Muscle of leg (tissue), 11 donors: ENCODE results near the gene RAB11FIP3. TPM values are rescaled to one million over a fixed set of nuclear protein-coding genes. Genes with fewer than 3 reads are reported as not detected.

Experiments used
- DNase-seq: peaks from one replicate; pipeline ENCODE4 v3.0.0; 2013
- H3K27ac ChIP-seq: one replicate; pipeline ENCODE4 v1.5.1; 2013; ENCODE audit warnings: mild to moderate bottlenecking, low read length, control low read depth
- H3K27me3 ChIP-seq: one replicate; pipeline ENCODE4 v1.6.1; 2013; ENCODE audit warnings: low read length; ENCODE audit not compliant: control insufficient read depth, insufficient read depth
- H3K36me3 ChIP-seq: one replicate; pipeline ENCODE4 v1.6.1; 2013; ENCODE audit warnings: low read length; ENCODE audit not compliant: control insufficient read depth, insufficient read depth
- H3K4me1 ChIP-seq: one replicate; pipeline ENCODE4 v1.6.1; 2013; ENCODE audit warnings: low read length; ENCODE audit not compliant: control insufficient read depth, insufficient read depth
- H3K4me3 ChIP-seq: one replicate; pipeline ENCODE4 v1.5.1; 2013; ENCODE audit warnings: low read length, control low read depth
- H3K9me3 ChIP-seq: replicated peaks from 2 replicates; pipeline ENCODE4 v1.6.1; 2013; ENCODE audit warnings: low read depth, low read length; ENCODE audit not compliant: control insufficient read depth
- WGBS: methylation state at CpG from one replicate; pipeline ENCODE4 v1.1.5; 2013; ENCODE audit warnings: missing lambda C conversion rate; ENCODE audit not compliant: insufficient coverage; 5-methylcytosine and 5-hydroxymethylcytosine counted together
- polyA plus RNA-seq, 8 donors: library from polyadenylated mRNA; unstranded; fragments of 120-200 nt; gene quantifications; one replicate each; pipeline versions ENCODE4 v1.2.1 to v1.2.3, GENCODE V29; 2013; ENCODE audit warnings: inconsistent platforms in 1 of 8, low replicate concordance in 1 of 8; ENCODE audit not compliant: insufficient read length in 8 of 8, insufficient read depth in 1 of 8
- total RNA-seq: library from RNA; stranded (reverse); fragments of 120-200 nt; gene quantifications from one replicate; pipeline ENCODE4 v1.2.4, GENCODE V29; 2013

Gene RAB11FIP3
- total and polyA plus RNA-seq, 9 donors = 13.9 to 35.8 (median 28.0) TPM

GRCh38 chr16:540645-541340 is 115.3 kb downstream of the RAB11FIP3 start:
- WGBS = 87% methylated on average over 29 of the region's 29 CpGs
- DNase-seq = no peak
- no peak overlapping the region for H3K4me3 ChIP-seq
- peaks cover 43% of the 10 kb centered on the region for H3K36me3 ChIP-seq
- H3K27me3 ChIP-seq = no peaks in the 10 kb centered on the region
- H3K4me1 ChIP-seq = peaks cover 39% of the 10 kb centered on the region
- no peak overlapping the region for H3K27ac ChIP-seq
- H3K9me3 ChIP-seq = no peaks in the 10 kb centered on the region

GRCh38 chr16:543301-544164 is 118.1 kb downstream of the RAB11FIP3 start:
- no peak for DNase-seq
- peak overlapping the region; percentile 20 for H3K27ac ChIP-seq
- H3K9me3 ChIP-seq = no peaks in the 10 kb centered on the region
- 86% methylated on average over 50 of the region's 51 CpGs for WGBS
- no peaks in the 10 kb centered on the region for H3K27me3 ChIP-seq
- peaks cover 31% of the 10 kb centered on the region for H3K36me3 ChIP-seq
- H3K4me1 ChIP-seq = peaks cover 21% of the 10 kb centered on the region
- no peak overlapping the region for H3K4me3 ChIP-seq

- Histone ChIP-seq H3K36me3 (peaks cover 38% of the 10 kb centered on the region), H3K9me3 (no peaks in the 10 kb centered on the region), H3K27ac (no peak overlapping the region), H3K4me3 (no peak overlapping the region), H3K4me1 (peaks cover 14% of the 10 kb centered on the region), H3K27me3 (no peaks in the 10 kb centered on the region)
- no peak for DNase-seq
- 85% methylated on average over 20 of the region's 46 CpGs for WGBS
Observed at GRCh38 chr16:544517-544916, 119.1 kb downstream of the RAB11FIP3 start.

- Histone ChIP-seq H3K4me3 (no peak overlapping the region), H3K27ac (no peak overlapping the region), H3K9me3 (no peaks in the 10 kb centered on the region), H3K27me3 (no peaks in the 10 kb centered on the region), H3K36me3 (peaks cover 33% of the 10 kb centered on the region), H3K4me1 (peaks cover 5% of the 10 kb centered on the region)
- WGBS = 76% methylated on average over 53 of the region's 60 CpGs
- DNase-seq = peak; percentile 70
Observed at GRCh38 chr16:546909-547770, 121.7 kb downstream of the RAB11FIP3 start.

- 92% methylated on average over 21 of the region's 21 CpGs for WGBS
- Histone ChIP-seq H3K36me3 (peaks cover 40% of the 10 kb centered on the region), H3K27me3 (no peaks in the 10 kb centered on the region), H3K27ac (no peak overlapping the region), H3K4me1 (peaks cover 3% of the 10 kb centered on the region), H3K9me3 (no peaks in the 10 kb centered on the region), H3K4me3 (no peak overlapping the region)
- DNase-seq = no peak
Observed at GRCh38 chr16:548586-548985, 123.1 kb downstream of the RAB11FIP3 start.

- H3K27ac ChIP-seq = no peak overlapping the region
- H3K4me3 ChIP-seq = no peak overlapping the region
- no peaks in the 10 kb centered on the region for H3K9me3 ChIP-seq
- no peak for DNase-seq
- 94% methylated on average over 38 of the region's 54 CpGs for WGBS
- peaks cover 50% of the 10 kb centered on the region for H3K36me3 ChIP-seq
- H3K27me3 ChIP-seq = no peaks in the 10 kb centered on the region
- H3K4me1 ChIP-seq = peaks cover 3% of the 10 kb centered on the region
Observed at GRCh38 chr16:549544-550263, 124.3 kb downstream of the RAB11FIP3 start.

GRCh38 chr16:551210-551609 is 125.8 kb downstream of the RAB11FIP3 start:
- H3K4me1 ChIP-seq = peaks cover 18% of the 10 kb centered on the region
- H3K9me3 ChIP-seq = no peaks in the 10 kb centered on the region
- H3K27ac ChIP-seq = no peak overlapping the region
- 97% methylated on average over 26 of the region's 28 CpGs for WGBS
- H3K36me3 ChIP-seq = peaks cover 49% of the 10 kb centered on the region
- H3K4me3 ChIP-seq = no peak overlapping the region
- H3K27me3 ChIP-seq = no peaks in the 10 kb centered on the region
- DNase-seq = no peak

GRCh38 chr16:552171-552570 is 126.7 kb downstream of the RAB11FIP3 start:
- DNase-seq = no peak
- Histone ChIP-seq H3K4me1 (peaks cover 25% of the 10 kb centered on the region), H3K27me3 (peaks cover 3% of the 10 kb centered on the region), H3K36me3 (peaks cover 47% of the 10 kb centered on the region), H3K9me3 (no peaks in the 10 kb centered on the region), H3K27ac (no peak overlapping the region), H3K4me3 (no peak overlapping the region)
- WGBS = 97% methylated on average over 34 of the region's 35 CpGs

GRCh38 chr16:553601-554296 is 128.3 kb downstream of the RAB11FIP3 start:
- no peak overlapping the region for H3K4me3 ChIP-seq
- peaks cover 41% of the 10 kb centered on the region for H3K36me3 ChIP-seq
- DNase-seq = no peak
- peaks cover 18% of the 10 kb centered on the region for H3K27me3 ChIP-seq
- H3K27ac ChIP-seq = no peak overlapping the region
- H3K4me1 ChIP-seq = peaks cover 33% of the 10 kb centered on the region
- WGBS = 89% methylated on average over 26 of the region's 33 CpGs
- no peaks in the 10 kb centered on the region for H3K9me3 ChIP-seq
